Nephron progenitor cell (in vitro differentiated cells): ENCODE measurements around the gene GATA5.

Source experiments
- DNase-seq: peaks from one replicate; pipeline ENCODE4 v3.0.0; 2021
- H3K27ac Mint-ChIP-seq: 2 replicates; pipeline ENCODE4 v1.8.0; 2021; ENCODE audit warnings: mild to moderate bottlenecking, moderate library complexity, mixed read lengths
- H3K27me3 Mint-ChIP-seq: 2 replicates; pipeline ENCODE4 v1.8.0; 2021; ENCODE audit warnings: mild to moderate bottlenecking, low read depth, mixed read lengths; ENCODE audit not compliant: poor library complexity
- H3K36me3 Mint-ChIP-seq: 2 replicates; pipeline ENCODE4 v1.8.0; 2021; ENCODE audit warnings: low read depth, mixed read lengths
- H3K4me1 Mint-ChIP-seq: 2 replicates; pipeline ENCODE4 v1.8.0; 2021; ENCODE audit warnings: mixed read lengths
- H3K4me3 Mint-ChIP-seq: 2 replicates; pipeline ENCODE4 v1.8.0; 2021; ENCODE audit warnings: mild to moderate bottlenecking, moderate library complexity, mixed read lengths
- H3K9me3 Mint-ChIP-seq: 2 replicates; pipeline ENCODE4 v1.8.0; 2021; ENCODE audit warnings: mild to moderate bottlenecking, moderate library complexity, mixed read lengths
- TF ChIP-seq, protein P1 (sequence below): fragments of 200-600 bp; sonication (generic); IDR thresholded peaks from 2 replicates; pipeline ENCODE4 v1.5.0; 2021; ENCODE audit warnings: antibody characterized with exemption

The GATA5 gene

DNA sequence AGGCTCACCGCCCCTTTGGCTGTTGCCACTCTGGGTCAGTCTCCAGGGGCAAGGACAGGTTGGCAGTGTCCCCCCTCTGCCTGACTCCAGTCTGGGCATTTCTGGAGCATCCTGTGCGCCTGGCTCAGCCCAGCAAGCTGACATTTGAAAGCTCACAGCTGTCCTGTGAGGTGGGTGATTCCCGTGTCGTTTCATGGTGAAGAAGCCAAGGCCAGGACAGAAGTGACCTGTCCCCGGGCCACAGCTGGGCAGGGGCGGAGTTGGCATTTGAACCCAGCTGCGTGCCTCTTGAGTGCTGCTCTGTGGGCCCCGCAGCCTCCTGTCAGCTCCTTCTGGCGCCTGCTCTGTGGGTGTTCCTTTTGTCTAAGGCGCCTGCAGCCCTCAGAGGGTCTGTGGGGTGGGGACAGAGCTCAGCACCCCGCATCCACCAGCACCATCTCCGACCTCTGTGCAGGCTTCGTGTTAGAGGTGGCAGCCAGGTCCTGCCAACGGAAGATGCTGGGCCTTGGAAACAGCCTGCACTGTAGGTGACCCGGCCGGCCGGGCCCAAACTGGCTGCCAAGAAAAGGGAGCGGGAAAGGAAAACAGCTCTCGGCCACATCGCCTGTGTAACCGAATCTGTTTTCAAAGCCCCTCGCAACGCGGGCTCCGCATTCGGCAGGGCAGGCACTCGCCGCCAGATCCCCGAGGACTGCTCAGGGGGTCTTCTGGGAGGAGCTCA is 5.8 kb upstream of the GATA5 start:
- Mint-ChIP-seq H3K36me3 (no peaks in the 10 kb centered on the region), H3K9me3 (no peaks in the 10 kb centered on the region), H3K4me1 (peaks cover 65% of the 10 kb centered on the region), H3K27me3 (peaks cover 80% of the 10 kb centered on the region), H3K27ac (no peak overlapping the region), H3K4me3 (peak overlapping the region; percentile 45)
- TF ChIP-seq, protein P1, sequence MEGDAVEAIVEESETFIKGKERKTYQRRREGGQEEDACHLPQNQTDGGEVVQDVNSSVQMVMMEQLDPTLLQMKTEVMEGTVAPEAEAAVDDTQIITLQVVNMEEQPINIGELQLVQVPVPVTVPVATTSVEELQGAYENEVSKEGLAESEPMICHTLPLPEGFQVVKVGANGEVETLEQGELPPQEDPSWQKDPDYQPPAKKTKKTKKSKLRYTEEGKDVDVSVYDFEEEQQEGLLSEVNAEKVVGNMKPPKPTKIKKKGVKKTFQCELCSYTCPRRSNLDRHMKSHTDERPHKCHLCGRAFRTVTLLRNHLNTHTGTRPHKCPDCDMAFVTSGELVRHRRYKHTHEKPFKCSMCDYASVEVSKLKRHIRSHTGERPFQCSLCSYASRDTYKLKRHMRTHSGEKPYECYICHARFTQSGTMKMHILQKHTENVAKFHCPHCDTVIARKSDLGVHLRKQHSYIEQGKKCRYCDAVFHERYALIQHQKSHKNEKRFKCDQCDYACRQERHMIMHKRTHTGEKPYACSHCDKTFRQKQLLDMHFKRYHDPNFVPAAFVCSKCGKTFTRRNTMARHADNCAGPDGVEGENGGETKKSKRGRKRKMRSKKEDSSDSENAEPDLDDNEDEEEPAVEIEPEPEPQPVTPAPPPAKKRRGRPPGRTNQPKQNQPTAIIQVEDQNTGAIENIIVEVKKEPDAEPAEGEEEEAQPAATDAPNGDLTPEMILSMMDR = no peak
- DNase-seq = peak; percentile 65

DNA sequence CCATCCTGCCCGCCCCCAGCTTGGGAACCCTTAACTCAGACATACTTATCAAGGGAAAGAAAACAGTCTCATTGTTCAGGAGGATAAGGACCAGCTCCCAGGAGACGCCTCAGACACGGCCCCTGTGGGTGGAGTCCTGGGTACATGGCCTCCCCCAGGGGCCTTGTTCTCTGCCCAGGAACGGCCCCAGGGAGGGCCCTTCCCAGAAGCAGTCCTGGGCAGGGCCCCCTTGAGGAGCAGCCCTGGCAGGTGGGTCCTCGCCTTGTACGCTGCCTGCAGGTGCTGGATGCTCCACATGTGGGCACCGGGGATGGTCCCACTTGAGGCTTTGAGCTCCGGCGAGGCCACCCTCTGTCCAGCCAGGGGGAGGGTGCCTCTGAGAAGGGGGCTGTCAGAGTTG is 4.5 kb upstream of the GATA5 start:
- peaks cover 81% of the 10 kb centered on the region for H3K27me3 Mint-ChIP-seq

DNA sequence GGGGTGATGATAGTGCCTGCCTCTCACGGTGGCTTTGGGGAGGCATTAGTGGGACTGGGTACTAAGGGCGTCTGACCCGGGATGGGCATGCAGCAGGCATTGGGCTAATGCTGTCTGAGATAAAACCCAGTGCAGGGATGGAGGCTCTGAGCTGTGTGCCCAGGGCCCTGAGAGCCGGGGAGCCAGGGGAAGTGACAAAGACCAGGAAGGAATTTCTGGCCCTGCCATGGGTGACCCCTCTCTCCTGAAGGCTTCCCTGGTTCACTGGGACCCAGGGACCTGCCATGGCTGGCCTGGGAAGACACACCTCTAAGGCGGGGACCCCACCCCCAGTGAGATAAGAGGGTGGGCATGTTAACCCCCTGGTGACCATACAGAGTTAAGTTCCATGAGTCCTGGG is 3.9 kb upstream of the GATA5 start:
- TF ChIP-seq, protein P1 = no peak
- H3K4me1 Mint-ChIP-seq = peaks cover 47% of the 10 kb centered on the region
- H3K9me3 Mint-ChIP-seq = no peaks in the 10 kb centered on the region
- DNase-seq = no peak
- H3K27ac Mint-ChIP-seq = no peak overlapping the region
- H3K4me3 Mint-ChIP-seq = peak overlapping the region; percentile 38
- no peaks in the 10 kb centered on the region for H3K36me3 Mint-ChIP-seq
- peaks cover 82% of the 10 kb centered on the region for H3K27me3 Mint-ChIP-seq

More for the DNA sequence above, 4.5 kb upstream of the GATA5 start:
- Mint-ChIP-seq H3K4me1 (peaks cover 52% of the 10 kb centered on the region), H3K9me3 (no peaks in the 10 kb centered on the region), H3K27ac (no peak overlapping the region), H3K4me3 (no peak overlapping the region), H3K36me3 (no peaks in the 10 kb centered on the region)
- DNase-seq = no peak
- TF ChIP-seq, protein P1 = no peak

DNA sequence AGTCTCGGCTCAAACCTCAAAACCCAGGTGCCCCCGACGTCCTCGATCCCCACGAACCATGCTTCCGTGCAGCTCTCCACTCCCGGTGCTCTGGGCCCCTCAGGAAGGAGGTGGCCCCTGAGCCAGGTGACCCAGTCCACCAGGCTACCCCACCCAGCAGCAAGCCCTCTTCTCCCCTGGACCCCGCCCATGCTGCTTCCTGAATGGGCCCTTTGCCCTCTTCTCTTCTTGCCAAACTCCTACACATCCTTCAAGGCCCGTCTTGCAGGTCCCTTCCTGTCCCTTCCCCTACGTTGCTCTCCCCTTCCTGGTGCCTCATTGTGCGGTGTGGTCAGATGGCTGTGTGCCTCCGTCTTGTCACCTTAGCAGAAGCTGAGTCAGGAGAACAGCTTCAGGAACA is 3.4 kb upstream of the GATA5 start:
- no peaks in the 10 kb centered on the region for H3K36me3 Mint-ChIP-seq
- H3K27ac Mint-ChIP-seq = no peak overlapping the region
- H3K4me3 Mint-ChIP-seq = peak overlapping the region; percentile 38
- DNase-seq = no peak
- H3K27me3 Mint-ChIP-seq = peaks cover 84% of the 10 kb centered on the region
- peaks cover 47% of the 10 kb centered on the region for H3K4me1 Mint-ChIP-seq
- TF ChIP-seq, protein P1 = no peak
- no peaks in the 10 kb centered on the region for H3K9me3 Mint-ChIP-seq

DNA sequence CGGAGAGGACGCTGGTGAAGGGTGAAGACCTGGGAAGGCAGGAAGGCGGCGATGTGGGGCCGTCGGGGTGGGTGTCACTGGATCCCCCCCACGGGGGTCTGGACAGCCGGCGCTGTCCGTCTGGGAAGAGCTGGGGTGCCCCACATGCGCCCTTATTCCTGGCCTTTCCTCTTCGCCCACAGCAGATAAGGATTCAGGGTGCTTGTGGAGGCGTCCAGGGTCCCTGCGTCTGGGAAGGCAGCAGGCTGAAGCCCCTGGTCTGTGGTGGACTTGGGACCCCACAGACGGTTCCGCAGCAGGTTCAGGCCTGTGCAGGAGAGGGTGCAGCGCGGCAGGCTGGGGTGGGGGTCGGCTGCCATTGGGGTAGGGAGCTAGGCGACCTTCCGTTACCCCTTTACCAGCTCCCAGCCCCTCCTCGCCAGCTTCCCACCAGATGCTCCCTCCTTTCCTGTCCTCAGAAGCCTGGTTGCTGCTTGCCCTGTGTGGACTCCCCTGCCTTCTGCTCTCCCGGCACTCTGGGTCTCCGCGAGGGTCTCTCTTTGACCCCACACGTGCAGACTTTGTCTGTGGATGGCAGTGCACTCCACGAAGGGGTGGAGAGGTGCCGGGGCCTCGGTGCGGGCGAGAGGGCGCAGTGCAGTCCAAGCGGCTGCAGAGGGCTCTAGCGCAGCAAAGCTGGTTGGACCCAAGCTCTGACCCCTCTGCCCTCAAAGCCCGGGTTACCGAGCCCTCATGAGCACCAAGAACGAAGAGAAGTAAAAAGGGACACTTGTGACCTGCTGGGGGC is 2.1 kb upstream of the GATA5 start:
- peak; percentile 43 for DNase-seq
- peaks cover 75% of the 10 kb centered on the region for H3K27me3 Mint-ChIP-seq
- H3K4me3 Mint-ChIP-seq = peak overlapping the region; percentile 73
- H3K36me3 Mint-ChIP-seq = no peaks in the 10 kb centered on the region
- H3K27ac Mint-ChIP-seq = no peak overlapping the region
- TF ChIP-seq, protein P1 = no peak
- peaks cover 45% of the 10 kb centered on the region for H3K4me1 Mint-ChIP-seq
- H3K9me3 Mint-ChIP-seq = no peaks in the 10 kb centered on the region
